Measurements from ENCODE around the gene PXDC1.

The PXDC1 gene

DNA sequence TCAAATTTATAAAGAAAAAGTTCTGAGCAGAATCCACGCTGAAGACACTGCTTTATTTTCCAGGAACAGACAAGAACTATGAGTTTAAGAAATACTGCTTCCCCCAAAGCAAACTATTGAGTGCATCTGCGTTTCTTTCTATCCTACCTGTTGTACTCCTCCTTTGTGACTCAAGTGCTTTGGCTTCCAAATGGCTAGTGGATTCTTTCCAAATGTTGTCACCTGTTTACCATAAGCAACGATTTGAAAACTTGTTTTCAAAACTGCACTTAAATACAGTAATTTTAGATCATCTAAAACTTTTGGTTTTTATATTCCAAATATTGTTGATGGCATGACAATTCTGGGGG is 9.5 kb downstream of the PXDC1 start:
- Histone ChIP-seq H3K4me1 (ENCODE audit: control insufficient read depth in 5 of 5, insufficient read depth in 5 of 5, low read length in 5 of 5) (peaks cover 26 to 91% (median 84%) of the 10 kb centered on the region in 5 donors), H3K27ac (ENCODE audit: low read depth, low read length) (peak overlapping the region; percentile 97), H3K36me3 (ENCODE audit: control insufficient read depth in 5 of 5, insufficient read depth in 5 of 5, low read length in 5 of 5) (peaks cover 0 to 50% (median 31%) of the 10 kb centered on the region in 5 donors), H3K9me3 (ENCODE audit: control insufficient read depth in 5 of 5, low read length in 5 of 5) (no peaks in the 10 kb centered on the region), H3K4me3 (ENCODE audit: low read depth in 1 of 5, low read length in 5 of 5) (peak overlapping the region in 2 of 5 donors; percentile 13 to 52), H3K9ac (ENCODE audit: low read length in 5 of 5) (peak overlapping the region in 1 of 5 donors; percentile 36), H3K27me3 (ENCODE audit: control insufficient read depth in 5 of 5, insufficient read depth in 4 of 5, low read length in 5 of 5) (no peaks in the 10 kb centered on the region)

DNA sequence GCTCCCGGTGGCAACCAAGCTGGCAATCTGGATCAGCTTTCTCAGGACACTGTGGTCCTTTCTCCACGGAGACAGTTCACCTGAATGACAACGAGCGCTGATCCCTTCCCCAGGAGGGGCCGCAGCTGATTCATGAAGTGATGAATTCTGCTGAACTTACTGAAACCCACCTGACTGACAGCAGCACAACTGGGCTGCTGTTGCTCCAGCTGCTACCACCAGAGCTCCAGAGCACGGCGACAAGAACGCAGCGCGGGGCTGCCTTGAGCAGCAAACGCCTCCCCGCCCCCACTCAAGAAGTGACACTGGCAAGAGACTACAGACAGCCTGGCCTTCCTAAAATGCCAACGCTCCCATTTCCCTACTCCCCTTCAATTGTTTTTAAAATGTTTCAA is 10.0 kb downstream of the PXDC1 start:
- H3K4me1 ChIP-seq (ENCODE audit: control insufficient read depth in 5 of 5, insufficient read depth in 5 of 5, low read length in 5 of 5), result peaks cover 26 to 91% (median 84%) of the 10 kb centered on the region in 5 donors
- H3K4me3 ChIP-seq (ENCODE audit: low read depth in 1 of 5, low read length in 5 of 5), result peak overlapping the region in 1 of 5 donors; percentile 6
- no peak overlapping the region for H3K9ac ChIP-seq (ENCODE audit: low read length in 5 of 5)
- H3K36me3 ChIP-seq (ENCODE audit: control insufficient read depth in 5 of 5, insufficient read depth in 5 of 5, low read length in 5 of 5), result peaks cover 0 to 50% (median 37%) of the 10 kb centered on the region in 5 donors
- H3K27ac ChIP-seq (ENCODE audit: low read depth, low read length), result peak overlapping the region; percentile 97
- no peaks in the 10 kb centered on the region for H3K27me3 ChIP-seq (ENCODE audit: control insufficient read depth in 5 of 5, insufficient read depth in 4 of 5, low read length in 5 of 5)
- H3K9me3 ChIP-seq (ENCODE audit: control insufficient read depth in 5 of 5, low read length in 5 of 5), result no peaks in the 10 kb centered on the region

DNA sequence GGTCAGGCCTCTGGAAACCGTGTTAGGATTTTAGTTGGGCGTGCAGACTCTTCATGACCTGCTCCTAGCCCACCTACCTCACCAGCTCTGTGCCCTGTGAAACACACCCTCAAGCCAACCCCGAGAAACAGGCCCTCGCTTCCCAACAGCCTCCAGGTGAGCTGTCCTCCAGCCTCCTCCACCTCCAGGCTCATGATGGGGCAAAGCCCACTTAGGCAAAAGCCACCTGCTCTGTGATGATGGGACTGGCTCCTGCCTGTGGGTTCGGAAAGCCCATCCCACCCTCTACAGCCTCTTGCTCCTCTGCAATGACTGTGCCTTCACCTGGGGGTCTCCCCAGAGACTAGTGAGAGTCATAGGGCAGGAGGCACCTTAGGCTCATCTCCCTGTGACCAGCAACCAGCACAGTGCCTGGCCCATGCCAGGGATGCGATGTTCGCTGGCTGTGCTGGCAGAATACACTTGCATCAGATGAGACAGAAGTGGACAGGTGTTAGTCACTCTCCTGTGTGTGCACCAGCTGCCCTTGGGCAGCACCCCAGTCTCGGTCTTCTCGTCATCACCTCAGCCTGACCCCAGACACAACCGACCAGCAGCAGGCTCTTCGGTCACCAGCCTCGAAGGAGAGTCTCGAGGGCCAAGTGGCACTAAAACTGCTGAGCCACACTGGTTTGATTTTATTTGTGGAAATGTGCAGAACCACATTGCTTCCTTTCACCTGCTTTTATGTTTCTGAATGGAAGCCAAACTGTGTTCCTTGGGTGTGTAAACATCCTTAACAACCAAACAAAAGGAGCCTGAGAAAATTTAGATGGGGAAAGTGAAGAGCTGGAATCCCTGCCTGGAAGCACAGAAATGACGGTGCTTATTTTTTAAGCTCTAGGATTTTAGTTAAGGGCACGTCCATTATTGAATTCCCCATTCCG is 10.7 kb downstream of the PXDC1 start:
- Histone ChIP-seq H3K27me3 (ENCODE audit: control insufficient read depth in 5 of 5, insufficient read depth in 4 of 5, low read length in 5 of 5) (no peaks in the 10 kb centered on the region), H3K4me3 (ENCODE audit: low read depth in 1 of 5, low read length in 5 of 5) (peak overlapping the region in 1 of 5 donors; percentile 6), H3K9ac (ENCODE audit: low read length in 5 of 5) (no peak overlapping the region), H3K27ac (ENCODE audit: low read depth, low read length) (peak overlapping the region; percentile 97), H3K36me3 (ENCODE audit: control insufficient read depth in 5 of 5, insufficient read depth in 5 of 5, low read length in 5 of 5) (peaks cover 0 to 50% (median 41%) of the 10 kb centered on the region in 5 donors), H3K4me1 (ENCODE audit: control insufficient read depth in 5 of 5, insufficient read depth in 5 of 5, low read length in 5 of 5) (peaks cover 26 to 91% (median 82%) of the 10 kb centered on the region in 5 donors), H3K9me3 (ENCODE audit: control insufficient read depth in 5 of 5, low read length in 5 of 5) (no peaks in the 10 kb centered on the region)

DNA sequence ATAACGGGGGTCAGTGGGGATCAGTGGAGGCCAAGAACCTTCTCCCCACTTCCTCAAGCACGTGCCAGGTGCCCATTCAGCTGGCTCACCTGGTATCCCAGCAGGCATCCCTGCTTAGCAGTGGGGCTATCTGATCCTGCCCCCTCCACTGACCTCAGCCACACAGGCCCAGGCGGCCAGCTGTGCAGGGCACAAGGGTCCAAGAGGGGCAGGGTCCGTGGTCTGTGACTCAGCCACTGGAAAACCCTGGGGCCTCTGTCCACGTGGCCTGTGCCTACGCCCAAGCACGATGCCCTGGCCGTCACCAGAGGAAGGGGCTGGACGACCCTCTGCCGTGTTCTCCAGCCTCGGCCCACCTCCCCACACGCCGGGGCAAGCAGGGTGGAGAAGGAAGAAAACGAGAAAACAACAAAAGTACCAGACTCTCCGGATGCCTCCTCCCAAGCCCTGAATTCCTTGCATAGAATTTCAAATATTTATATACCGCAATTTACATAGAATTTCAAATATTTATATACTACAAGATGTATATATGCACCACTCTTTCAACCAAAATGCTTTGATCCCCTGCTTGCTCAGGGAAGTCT is 12.1 kb downstream of the PXDC1 start:
- H3K27ac ChIP-seq (ENCODE audit: low read depth, low read length), result peak overlapping the region; percentile 11
- H3K4me3 ChIP-seq (ENCODE audit: low read depth in 1 of 5, low read length in 5 of 5), result no peak overlapping the region
- no peaks in the 10 kb centered on the region for H3K27me3 ChIP-seq (ENCODE audit: control insufficient read depth in 5 of 5, insufficient read depth in 4 of 5, low read length in 5 of 5)
- no peak overlapping the region for H3K9ac ChIP-seq (ENCODE audit: low read length in 5 of 5)
- H3K9me3 ChIP-seq (ENCODE audit: control insufficient read depth in 5 of 5, low read length in 5 of 5), result no peaks in the 10 kb centered on the region
- H3K4me1 ChIP-seq (ENCODE audit: control insufficient read depth in 5 of 5, insufficient read depth in 5 of 5, low read length in 5 of 5), result peaks cover 21 to 77% (median 68%) of the 10 kb centered on the region in 5 donors
- peaks cover 5 to 55% (median 48%) of the 10 kb centered on the region in 5 donors for H3K36me3 ChIP-seq (ENCODE audit: control insufficient read depth in 5 of 5, insufficient read depth in 5 of 5, low read length in 5 of 5)

DNA sequence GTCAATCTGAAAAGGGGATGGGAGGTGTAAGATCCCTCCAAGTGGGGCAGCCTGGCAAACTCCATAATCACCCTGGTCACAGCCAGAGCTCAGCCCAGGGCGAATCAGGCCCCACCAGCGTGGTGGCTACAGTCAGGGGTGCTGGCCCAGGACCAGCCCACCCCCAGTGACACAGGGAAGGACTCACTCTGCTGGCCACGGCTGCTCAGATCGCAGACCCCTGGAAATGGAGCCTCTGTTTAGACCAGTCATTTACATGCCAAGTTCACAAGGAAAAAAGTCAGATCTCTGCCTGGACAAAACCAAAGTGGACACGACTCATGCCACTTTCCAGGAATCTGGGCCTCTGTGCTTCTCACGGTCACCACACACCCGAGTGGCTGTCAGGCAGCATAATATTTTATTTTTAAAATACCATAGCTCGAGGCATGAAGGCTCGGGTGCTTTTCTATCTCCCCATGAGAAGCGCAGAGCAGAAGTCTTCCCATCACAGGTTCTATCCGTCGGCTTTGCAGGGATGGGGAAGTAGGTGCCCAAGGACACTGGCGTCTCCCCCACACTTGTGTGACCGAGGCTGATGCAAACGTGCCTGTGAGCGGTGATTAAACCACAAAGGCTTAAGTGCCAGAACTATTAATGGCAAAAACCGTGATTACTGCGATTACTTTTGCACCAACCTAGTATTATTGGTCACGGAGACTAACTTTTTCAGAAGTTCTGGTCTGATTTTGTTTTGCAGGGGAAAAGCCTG is 13.0 kb downstream of the PXDC1 start:
- Histone ChIP-seq H3K9ac (ENCODE audit: low read length in 5 of 5) (peak overlapping the region in 1 of 5 donors; percentile 25), H3K36me3 (ENCODE audit: control insufficient read depth in 5 of 5, insufficient read depth in 5 of 5, low read length in 5 of 5) (peaks cover 5 to 64% (median 57%) of the 10 kb centered on the region in 5 donors), H3K27ac (ENCODE audit: low read depth, low read length) (peak overlapping the region; percentile 11), H3K9me3 (ENCODE audit: control insufficient read depth in 5 of 5, low read length in 5 of 5) (no peaks in the 10 kb centered on the region), H3K4me3 (ENCODE audit: low read depth in 1 of 5, low read length in 5 of 5) (no peak overlapping the region), H3K27me3 (ENCODE audit: control insufficient read depth in 5 of 5, insufficient read depth in 4 of 5, low read length in 5 of 5) (no peaks in the 10 kb centered on the region), H3K4me1 (ENCODE audit: control insufficient read depth in 5 of 5, insufficient read depth in 5 of 5, low read length in 5 of 5) (peaks cover 17 to 69% (median 59%) of the 10 kb centered on the region in 5 donors)

DNA sequence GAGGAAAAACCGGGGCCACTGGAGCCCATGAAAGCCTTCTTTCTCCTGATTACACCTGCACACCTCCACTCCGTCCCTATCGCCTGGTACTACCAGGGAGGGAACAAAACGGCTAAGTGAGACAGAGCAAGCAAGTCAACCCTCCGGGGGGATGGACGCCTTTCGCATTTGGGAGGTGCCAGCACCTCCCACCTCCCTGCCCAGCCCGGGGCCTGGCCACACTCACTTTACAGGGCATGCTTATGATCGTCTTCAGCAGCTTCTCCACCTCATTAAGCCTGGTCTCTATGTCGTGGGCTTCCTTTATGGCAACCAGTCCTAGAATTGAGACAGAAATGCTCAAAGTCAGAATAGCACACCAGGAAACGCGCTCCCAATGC is 13.7 kb downstream of the PXDC1 start:
- no peaks in the 10 kb centered on the region for H3K27me3 ChIP-seq (ENCODE audit: control insufficient read depth in 5 of 5, insufficient read depth in 4 of 5, low read length in 5 of 5)
- H3K4me3 ChIP-seq (ENCODE audit: low read depth in 1 of 5, low read length in 5 of 5), result no peak overlapping the region
- no peak overlapping the region for H3K27ac ChIP-seq (ENCODE audit: low read depth, low read length)
- H3K4me1 ChIP-seq (ENCODE audit: control insufficient read depth in 5 of 5, insufficient read depth in 5 of 5, low read length in 5 of 5), result peaks cover 14 to 65% (median 54%) of the 10 kb centered on the region in 5 donors
- peaks cover 5 to 71% (median 64%) of the 10 kb centered on the region in 5 donors for H3K36me3 ChIP-seq (ENCODE audit: control insufficient read depth in 5 of 5, insufficient read depth in 5 of 5, low read length in 5 of 5)
- H3K9me3 ChIP-seq (ENCODE audit: control insufficient read depth in 5 of 5, low read length in 5 of 5), result no peaks in the 10 kb centered on the region
- no peak overlapping the region for H3K9ac ChIP-seq (ENCODE audit: low read length in 5 of 5)

DNA sequence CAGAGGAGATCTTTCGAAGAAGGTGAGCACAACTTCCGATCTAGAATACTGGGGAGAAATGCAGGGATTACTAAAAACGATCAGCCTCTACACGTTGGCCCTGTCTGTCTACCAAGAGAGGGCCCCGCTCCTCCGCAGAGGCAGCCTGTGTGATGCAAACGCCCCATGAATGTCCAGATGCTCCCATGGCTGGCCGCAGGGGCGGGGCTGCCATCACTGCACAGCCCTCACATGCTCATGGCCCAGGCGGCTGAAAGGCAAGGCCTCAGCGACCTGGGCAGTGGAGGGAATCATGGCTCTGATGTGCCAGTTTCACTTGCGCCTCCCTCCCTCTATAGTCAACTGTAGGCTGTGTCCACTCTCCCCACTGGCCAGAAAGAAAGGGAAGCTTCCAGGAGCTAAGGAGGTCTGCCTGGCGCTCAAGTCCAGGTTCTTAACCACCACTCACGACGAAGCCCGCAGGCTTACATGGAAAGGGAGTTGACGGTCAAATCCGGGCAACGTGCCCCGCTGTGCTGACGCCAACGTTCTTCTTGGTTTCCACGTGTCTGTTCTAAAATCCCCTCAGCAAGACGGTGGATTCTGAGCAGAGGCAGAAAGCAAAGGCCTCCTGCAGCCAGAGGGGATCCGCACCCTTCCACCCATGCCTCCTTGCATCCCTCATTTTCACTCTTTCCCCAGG is 14.2 kb downstream of the PXDC1 start:
- H3K27ac ChIP-seq (ENCODE audit: low read depth, low read length), result peak overlapping the region; percentile 41

DNA sequence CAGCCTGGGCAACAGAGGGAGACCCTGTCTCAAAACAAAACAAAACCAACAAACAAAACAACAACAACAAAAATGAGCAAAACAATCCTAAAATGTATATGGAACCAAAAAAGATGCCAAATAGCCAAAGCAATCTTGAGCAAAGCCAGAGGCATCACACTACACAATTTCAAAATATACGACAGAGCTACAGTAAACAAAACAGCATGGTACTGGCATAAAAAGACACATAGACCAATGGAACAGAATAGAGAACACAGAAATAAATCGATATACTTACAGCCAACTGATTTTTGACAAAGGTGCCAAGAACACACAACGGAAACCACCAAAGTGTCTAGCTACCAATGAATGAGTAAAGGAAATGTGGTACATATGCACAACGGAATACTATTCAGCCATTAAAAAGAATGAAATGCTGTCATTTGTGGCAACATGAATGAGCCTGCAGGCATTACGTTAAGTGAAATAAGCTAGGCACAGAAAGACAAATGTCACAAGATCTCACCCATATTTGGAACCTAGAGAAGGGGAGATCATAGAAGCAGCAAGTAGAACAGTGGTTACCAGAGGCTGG is 16.4 kb downstream of the PXDC1 start:
- no peak overlapping the region for H3K9ac ChIP-seq (ENCODE audit: low read length in 5 of 5)

More for the DNA sequence above, 14.2 kb downstream of the PXDC1 start:
- Histone ChIP-seq H3K9me3 (ENCODE audit: control insufficient read depth in 5 of 5, low read length in 5 of 5) (no peaks in the 10 kb centered on the region), H3K27me3 (ENCODE audit: control insufficient read depth in 5 of 5, insufficient read depth in 4 of 5, low read length in 5 of 5) (no peaks in the 10 kb centered on the region), H3K4me3 (ENCODE audit: low read depth in 1 of 5, low read length in 5 of 5) (no peak overlapping the region), H3K4me1 (ENCODE audit: control insufficient read depth in 5 of 5, insufficient read depth in 5 of 5, low read length in 5 of 5) (peaks cover 15 to 65% (median 54%) of the 10 kb centered on the region in 5 donors), H3K36me3 (ENCODE audit: control insufficient read depth in 5 of 5, insufficient read depth in 5 of 5, low read length in 5 of 5) (peaks cover 5 to 74% (median 64%) of the 10 kb centered on the region in 5 donors), H3K9ac (ENCODE audit: low read length in 5 of 5) (no peak overlapping the region)

DNA sequence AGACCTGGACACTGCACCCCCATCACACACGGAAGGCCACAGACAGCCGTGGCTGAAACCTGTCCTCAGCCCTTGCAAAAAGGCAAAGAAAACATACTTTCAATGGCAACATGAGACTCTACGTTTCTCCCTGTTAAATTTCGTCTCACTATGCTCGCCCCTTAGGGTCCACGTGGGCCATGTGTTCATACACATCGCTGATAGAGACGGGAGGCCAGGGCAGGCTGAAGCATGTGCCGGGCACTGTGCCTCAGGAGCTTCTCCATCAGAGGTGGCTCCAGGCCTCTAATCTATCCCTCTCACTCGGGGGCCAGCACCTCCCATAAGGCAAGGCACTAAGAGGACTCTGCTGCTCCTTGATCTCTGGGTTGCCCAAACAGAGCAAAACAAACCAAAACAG is 17.5 kb downstream of the PXDC1 start:
- no peaks in the 10 kb centered on the region for H3K9me3 ChIP-seq (ENCODE audit: control insufficient read depth in 5 of 5, low read length in 5 of 5)
- H3K4me1 ChIP-seq (ENCODE audit: control insufficient read depth in 5 of 5, insufficient read depth in 5 of 5, low read length in 5 of 5), result peaks cover 7 to 44% (median 36%) of the 10 kb centered on the region in 5 donors
- peaks cover 10 to 91% (median 81%) of the 10 kb centered on the region in 5 donors for H3K36me3 ChIP-seq (ENCODE audit: control insufficient read depth in 5 of 5, insufficient read depth in 5 of 5, low read length in 5 of 5)
- H3K27ac ChIP-seq (ENCODE audit: low read depth, low read length), result no peak overlapping the region
- no peak overlapping the region for H3K4me3 ChIP-seq (ENCODE audit: low read depth in 1 of 5, low read length in 5 of 5)
- no peaks in the 10 kb centered on the region for H3K27me3 ChIP-seq (ENCODE audit: control insufficient read depth in 5 of 5, insufficient read depth in 4 of 5, low read length in 5 of 5)
- H3K9ac ChIP-seq (ENCODE audit: low read length in 5 of 5), result no peak overlapping the region

More for the DNA sequence above, 16.4 kb downstream of the PXDC1 start:
- Histone ChIP-seq H3K4me3 (ENCODE audit: low read depth in 1 of 5, low read length in 5 of 5) (no peak overlapping the region), H3K27ac (ENCODE audit: low read depth, low read length) (no peak overlapping the region), H3K9me3 (ENCODE audit: control insufficient read depth in 5 of 5, low read length in 5 of 5) (no peaks in the 10 kb centered on the region), H3K27me3 (ENCODE audit: control insufficient read depth in 5 of 5, insufficient read depth in 4 of 5, low read length in 5 of 5) (no peaks in the 10 kb centered on the region), H3K36me3 (ENCODE audit: control insufficient read depth in 5 of 5, insufficient read depth in 5 of 5, low read length in 5 of 5) (peaks cover 10 to 86% (median 75%) of the 10 kb centered on the region in 5 donors), H3K4me1 (ENCODE audit: control insufficient read depth in 5 of 5, insufficient read depth in 5 of 5, low read length in 5 of 5) (peaks cover 9 to 50% (median 36%) of the 10 kb centered on the region in 5 donors)
